Esophagus muscularis mucosa (tissue), 4 donors: ENCODE measurements around the gene SRA1. TPM values are rescaled to one million over a fixed set of nuclear protein-coding genes. Genes with fewer than 3 reads are reported as not detected.
A peak's percentile ranks its signal among the peaks of the same experiment; 100 is the strongest.

ENCODE experiments used
- DNase-seq: peaks from one replicate; pipeline ENCODE4 v3.0.0-alpha.2; 2017; ENCODE audit errors: extremely low spot score
- H3K27ac ChIP-seq, 4 donors: fragments of 200-600 bp; sonication (generic); replicated peaks in 1 of 4; 1 replicate in 3 of 4; 2 replicates in 1 of 4; pipeline ENCODE4 v1.5.1; 2016 to 2019; ENCODE audit warnings: mild to moderate bottlenecking in 1 of 4
- H3K27me3 ChIP-seq, 4 donors: fragments of 200-600 bp; sonication (generic); one replicate each; pipeline versions ENCODE4 v1.5.1 to v1.6.0; 2016 to 2019
- H3K36me3 ChIP-seq, 4 donors: fragments of 200-600 bp; sonication (generic); one replicate each; pipeline ENCODE4 v1.5.1; 2016 to 2019
- H3K4me1 ChIP-seq, 4 donors: fragments of 200-600 bp; sonication (generic); one replicate each; pipeline ENCODE4 v1.5.1; 2016 to 2019
- H3K4me3 ChIP-seq, 4 donors: fragments of 200-600 bp; sonication (generic); 1 replicate in 2 of 4; 2 replicates in 2 of 4; pipeline ENCODE4 v1.5.1; 2016 to 2019; ENCODE audit warnings: mild to moderate bottlenecking in 4 of 4, moderate library complexity in 1 of 4
- H3K9me3 ChIP-seq, 4 donors: fragments of 200-600 bp; sonication (generic); 1 replicate in 3 of 4; 2 replicates in 1 of 4; pipeline ENCODE4 v1.5.1; 2016 to 2019
- EP300 ChIP-seq: sonication (generic); formaldehyde crosslinking; IDR thresholded peaks from one replicate; pipeline ENCODE4 v1.6.1; 2017; ENCODE audit warnings: antibody characterized with exemption
- POLR2A ChIP-seq: fragments of 450-650 bp; IDR thresholded peaks from one replicate; pipeline ENCODE4 v1.6.1; 2017; ENCODE audit warnings: antibody characterized with exemption, moderate library complexity, mild to moderate bottlenecking, low read depth
- POLR2AphosphoS5 ChIP-seq, 2 donors: sonication (generic); formaldehyde crosslinking; IDR thresholded peaks; one replicate each; pipeline ENCODE4 v1.6.1; 2017; ENCODE audit warnings: antibody characterized with exemption in 2 of 2
- WGBS: methylation state at CpG from one replicate; pipeline ENCODE4 v1.1.5; 2018; 5-methylcytosine and 5-hydroxymethylcytosine counted together
- intact Hi-C: fragments of 100-400 bp; cut with DNase I; formaldehyde crosslinking; loops from one replicate; pipeline ENCODE4 v1.15.1; 2023
- total RNA-seq, 4 donors: library from RNA; depleted of rRNA; stranded (reverse); fragments of >200 nt; gene quantifications; one replicate each; pipeline versions ENCODE4 v1.1.0 to v1.2.1, GENCODE V29; 2016
- TF ChIP-seq, protein P1 (sequence below), 3 experiments: fragments of 200-600 bp in 2 of 3; fragments of 450-650 bp in 1 of 3; sonication (generic) in 2 of 3; IDR thresholded peaks; one replicate each; pipeline ENCODE4 v1.5.1; 2017 to 2019; ENCODE audit warnings: antibody characterized with exemption in 3 of 3, mild to moderate bottlenecking in 2 of 3, moderate library complexity in 1 of 3

The SRA1 gene
- total RNA-seq, 4 donors from 2014 or later, result 17.4 to 29.2 (median 24.7) TPM

GRCh38 chr5:140549237-140550144 is 7.8 kb downstream of the SRA1 start:
- H3K4me1 ChIP-seq, result peaks cover 49 to 58% (median 56%) of the 10 kb centered on the region in 4 donors
- H3K36me3 ChIP-seq, result peaks cover 5 to 44% (median 38%) of the 10 kb centered on the region in 4 donors
- peak overlapping the region; percentile 93 to 98 (median 96) for H3K27ac ChIP-seq
- no peak overlapping the region for H3K4me3 ChIP-seq
- TF ChIP-seq POLR2AphosphoS5 (IDR thresholded peaks at IDR 0.05), result peak in 1 of 2 donors; percentile 54
- TF ChIP-seq, protein P1, sequence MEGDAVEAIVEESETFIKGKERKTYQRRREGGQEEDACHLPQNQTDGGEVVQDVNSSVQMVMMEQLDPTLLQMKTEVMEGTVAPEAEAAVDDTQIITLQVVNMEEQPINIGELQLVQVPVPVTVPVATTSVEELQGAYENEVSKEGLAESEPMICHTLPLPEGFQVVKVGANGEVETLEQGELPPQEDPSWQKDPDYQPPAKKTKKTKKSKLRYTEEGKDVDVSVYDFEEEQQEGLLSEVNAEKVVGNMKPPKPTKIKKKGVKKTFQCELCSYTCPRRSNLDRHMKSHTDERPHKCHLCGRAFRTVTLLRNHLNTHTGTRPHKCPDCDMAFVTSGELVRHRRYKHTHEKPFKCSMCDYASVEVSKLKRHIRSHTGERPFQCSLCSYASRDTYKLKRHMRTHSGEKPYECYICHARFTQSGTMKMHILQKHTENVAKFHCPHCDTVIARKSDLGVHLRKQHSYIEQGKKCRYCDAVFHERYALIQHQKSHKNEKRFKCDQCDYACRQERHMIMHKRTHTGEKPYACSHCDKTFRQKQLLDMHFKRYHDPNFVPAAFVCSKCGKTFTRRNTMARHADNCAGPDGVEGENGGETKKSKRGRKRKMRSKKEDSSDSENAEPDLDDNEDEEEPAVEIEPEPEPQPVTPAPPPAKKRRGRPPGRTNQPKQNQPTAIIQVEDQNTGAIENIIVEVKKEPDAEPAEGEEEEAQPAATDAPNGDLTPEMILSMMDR (IDR thresholded peaks at IDR 0.05), result no peak
- TF ChIP-seq POLR2A, result peak; percentile 3
- peak; percentile 45 for TF ChIP-seq EP300
- DNase-seq, result peak; percentile 91
- H3K9me3 ChIP-seq, result no peaks in the 10 kb centered on the region
- 59% methylated on average over 3 of the region's 3 CpGs for WGBS
- no peaks in the 10 kb centered on the region for H3K27me3 ChIP-seq
- intact Hi-C loops, result loop anchor here (5.0 kb wide), 1 partner anchor 88 kb away; the partner anchor contains the start of gene TMCO6

- no peak for TF ChIP-seq POLR2A
- TF ChIP-seq POLR2AphosphoS5 (IDR thresholded peaks at IDR 0.05), result no peak
- no peak for TF ChIP-seq EP300
- TF ChIP-seq, protein P1 (IDR thresholded peaks at IDR 0.05), result no peak
- H3K27me3 ChIP-seq, result no peaks in the 10 kb centered on the region
- peaks cover 43 to 51% (median 49%) of the 10 kb centered on the region in 4 donors for H3K4me1 ChIP-seq
- peak overlapping the region; percentile 93 to 98 (median 96) for H3K27ac ChIP-seq
- WGBS, result 79% methylated on average over 2 of the region's 7 CpGs
- H3K36me3 ChIP-seq, result peaks cover 5 to 51% (median 43%) of the 10 kb centered on the region in 4 donors
- H3K9me3 ChIP-seq, result no peaks in the 10 kb centered on the region
- DNase-seq, result peak; percentile 74
- intact Hi-C loops, result no loop called here
- peak overlapping the region in 3 of 4 donors; percentile 60 to 67 (median 61) for H3K4me3 ChIP-seq
Measured at GRCh38 chr5:140548791-140549190, 8.5 kb downstream of the SRA1 start.

DNA sequence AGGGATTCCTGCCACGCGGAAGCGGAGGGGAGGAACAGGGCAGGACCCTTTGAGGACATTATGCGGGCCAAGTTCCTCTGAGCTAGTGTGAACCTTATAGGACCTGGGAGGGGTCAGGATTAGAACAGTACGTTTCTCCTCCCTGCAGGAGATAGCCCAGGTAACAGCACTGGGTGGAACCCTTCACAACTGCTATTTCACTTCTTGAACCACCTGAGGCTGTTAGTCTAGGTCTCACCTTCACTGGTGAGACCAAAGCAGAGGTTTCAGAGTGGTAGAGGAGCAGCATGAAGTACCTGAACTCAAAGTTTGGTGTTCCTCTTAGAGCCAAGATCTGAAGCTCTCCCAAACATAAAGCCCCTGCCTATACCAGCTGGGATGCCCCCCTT is 9.0 kb downstream of the SRA1 start:
- TF ChIP-seq POLR2AphosphoS5 (IDR thresholded peaks at IDR 0.05), result peak in 1 of 2 donors; percentile 76
- TF ChIP-seq EP300, result no peak
- Histone ChIP-seq H3K9me3 (no peaks in the 10 kb centered on the region), H3K4me1 (peaks cover 43 to 48% (median 45%) of the 10 kb centered on the region in 4 donors), H3K4me3 (peak overlapping the region; percentile 60 to 67 (median 63)), H3K36me3 (peaks cover 5 to 55% (median 48%) of the 10 kb centered on the region in 4 donors), H3K27me3 (no peaks in the 10 kb centered on the region), H3K27ac (peak overlapping the region; percentile 93 to 98 (median 96))
- WGBS, result 20% methylated on average over 5 of the region's 5 CpGs
- intact Hi-C loops, result no loop called here
- DNase-seq, result no peak

- peaks cover 5 to 61% (median 54%) of the 10 kb centered on the region in 4 donors for H3K36me3 ChIP-seq
Measured at GRCh38 chr5:140547508-140548299, 9.6 kb downstream of the SRA1 start, which contains the start of gene EIF4EBP3. TSS of gene EIF4EBP3 (plus strand) at chr5:140547662. CDS start at chr5:140547738, 76 bp downstream.

More at GRCh38 chr5:140547508-140548299, 9.6 kb downstream of the SRA1 start, which contains the start of gene EIF4EBP3:
- 32% methylated on average over 13 of the region's 52 CpGs for WGBS
- intact Hi-C loops, result no loop called here
- Histone ChIP-seq H3K4me3 (peak within 1 kb of the TSS; percentile 60 to 67 (median 63)), H3K27me3 (no peaks in the 10 kb centered on the region), H3K27ac (peak within 1 kb of the TSS; percentile 93 to 98 (median 96)), H3K9me3 (no peaks in the 10 kb centered on the region), H3K4me1 (peaks cover 43 to 48% (median 45%) of the 10 kb centered on the region in 4 donors)
- TF ChIP-seq EP300 (peak; percentile 6), POLR2A (peak; percentile 36), POLR2AphosphoS5 (IDR thresholded peaks at IDR 0.05) (peak; percentile 96 to 97)
- TF ChIP-seq, protein P1 (IDR thresholded peaks at IDR 0.05), result peak; percentile 32 to 81 (median 58)
- DNase-seq, result peak; percentile 99
